Esophagus muscularis mucosa (tissue), 4 donors: ENCODE measurements around the gene HMGA1. TPM values are rescaled to one million over a fixed set of nuclear protein-coding genes. Genes with fewer than 3 reads are reported as not detected.

Source experiments
- DNase-seq: peaks from one replicate; pipeline ENCODE4 v3.0.0-alpha.2; 2017; ENCODE audit errors: extremely low spot score
- H3K27ac ChIP-seq, 4 donors: fragments of 200-600 bp; sonication (generic); replicated peaks in 1 of 4; 1 replicate in 3 of 4; 2 replicates in 1 of 4; pipeline ENCODE4 v1.5.1; 2016 to 2019; ENCODE audit warnings: mild to moderate bottlenecking in 1 of 4
- H3K27me3 ChIP-seq, 4 donors: fragments of 200-600 bp; sonication (generic); one replicate each; pipeline versions ENCODE4 v1.5.1 to v1.6.0; 2016 to 2019
- H3K36me3 ChIP-seq, 4 donors: fragments of 200-600 bp; sonication (generic); one replicate each; pipeline ENCODE4 v1.5.1; 2016 to 2019
- H3K4me1 ChIP-seq, 4 donors: fragments of 200-600 bp; sonication (generic); one replicate each; pipeline ENCODE4 v1.5.1; 2016 to 2019
- H3K4me3 ChIP-seq, 4 donors: fragments of 200-600 bp; sonication (generic); 1 replicate in 2 of 4; 2 replicates in 2 of 4; pipeline ENCODE4 v1.5.1; 2016 to 2019; ENCODE audit warnings: mild to moderate bottlenecking in 4 of 4, moderate library complexity in 1 of 4
- H3K9me3 ChIP-seq, 4 donors: fragments of 200-600 bp; sonication (generic); 1 replicate in 3 of 4; 2 replicates in 1 of 4; pipeline ENCODE4 v1.5.1; 2016 to 2019
- EP300 ChIP-seq: sonication (generic); formaldehyde crosslinking; IDR thresholded peaks from one replicate; pipeline ENCODE4 v1.6.1; 2017; ENCODE audit warnings: antibody characterized with exemption
- POLR2A ChIP-seq: fragments of 450-650 bp; IDR thresholded peaks from one replicate; pipeline ENCODE4 v1.6.1; 2017; ENCODE audit warnings: antibody characterized with exemption, moderate library complexity, mild to moderate bottlenecking, low read depth
- POLR2AphosphoS5 ChIP-seq, 2 donors: sonication (generic); formaldehyde crosslinking; IDR thresholded peaks; one replicate each; pipeline ENCODE4 v1.6.1; 2017; ENCODE audit warnings: antibody characterized with exemption in 2 of 2
- WGBS: methylation state at CpG from one replicate; pipeline ENCODE4 v1.1.5; 2018; 5-methylcytosine and 5-hydroxymethylcytosine counted together
- intact Hi-C: fragments of 100-400 bp; cut with DNase I; formaldehyde crosslinking; loops from one replicate; pipeline ENCODE4 v1.15.1; 2023
- total RNA-seq, 4 donors: library from RNA; depleted of rRNA; stranded (reverse); fragments of >200 nt; gene quantifications; one replicate each; pipeline versions ENCODE4 v1.1.0 to v1.2.1, GENCODE V29; 2016
- TF ChIP-seq, protein P1 (sequence below), 3 experiments: fragments of 200-600 bp in 2 of 3; fragments of 450-650 bp in 1 of 3; sonication (generic) in 2 of 3; IDR thresholded peaks; one replicate each; pipeline ENCODE4 v1.5.1; 2017 to 2019; ENCODE audit warnings: antibody characterized with exemption in 3 of 3, mild to moderate bottlenecking in 2 of 3, moderate library complexity in 1 of 3

The HMGA1 gene
- total RNA-seq, 4 donors from 2014 or later = 8.3 to 27.2 (median 17.5) TPM

GRCh38 chr6:34223381-34223955 is 13.2 kb upstream of the HMGA1 start:
- Histone ChIP-seq H3K27me3 (no peaks in the 10 kb centered on the region), H3K9me3 (no peaks in the 10 kb centered on the region), H3K4me3 (peak overlapping the region; percentile 69 to 77 (median 74)), H3K36me3 (no peaks in the 10 kb centered on the region), H3K4me1 (peaks cover 9 to 18% (median 15%) of the 10 kb centered on the region in 4 donors), H3K27ac (peak overlapping the region; percentile 76 to 96 (median 94))
- intact Hi-C loops = no loop called here
- no peak for DNase-seq
- TF ChIP-seq POLR2A = no peak
- TF ChIP-seq EP300 = no peak
- TF ChIP-seq, protein P1, sequence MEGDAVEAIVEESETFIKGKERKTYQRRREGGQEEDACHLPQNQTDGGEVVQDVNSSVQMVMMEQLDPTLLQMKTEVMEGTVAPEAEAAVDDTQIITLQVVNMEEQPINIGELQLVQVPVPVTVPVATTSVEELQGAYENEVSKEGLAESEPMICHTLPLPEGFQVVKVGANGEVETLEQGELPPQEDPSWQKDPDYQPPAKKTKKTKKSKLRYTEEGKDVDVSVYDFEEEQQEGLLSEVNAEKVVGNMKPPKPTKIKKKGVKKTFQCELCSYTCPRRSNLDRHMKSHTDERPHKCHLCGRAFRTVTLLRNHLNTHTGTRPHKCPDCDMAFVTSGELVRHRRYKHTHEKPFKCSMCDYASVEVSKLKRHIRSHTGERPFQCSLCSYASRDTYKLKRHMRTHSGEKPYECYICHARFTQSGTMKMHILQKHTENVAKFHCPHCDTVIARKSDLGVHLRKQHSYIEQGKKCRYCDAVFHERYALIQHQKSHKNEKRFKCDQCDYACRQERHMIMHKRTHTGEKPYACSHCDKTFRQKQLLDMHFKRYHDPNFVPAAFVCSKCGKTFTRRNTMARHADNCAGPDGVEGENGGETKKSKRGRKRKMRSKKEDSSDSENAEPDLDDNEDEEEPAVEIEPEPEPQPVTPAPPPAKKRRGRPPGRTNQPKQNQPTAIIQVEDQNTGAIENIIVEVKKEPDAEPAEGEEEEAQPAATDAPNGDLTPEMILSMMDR (IDR thresholded peaks at IDR 0.05) = no peak
- no peak for TF ChIP-seq POLR2AphosphoS5 (IDR thresholded peaks at IDR 0.05)
- WGBS = 17% methylated on average over 16 of the region's 16 CpGs

DNA sequence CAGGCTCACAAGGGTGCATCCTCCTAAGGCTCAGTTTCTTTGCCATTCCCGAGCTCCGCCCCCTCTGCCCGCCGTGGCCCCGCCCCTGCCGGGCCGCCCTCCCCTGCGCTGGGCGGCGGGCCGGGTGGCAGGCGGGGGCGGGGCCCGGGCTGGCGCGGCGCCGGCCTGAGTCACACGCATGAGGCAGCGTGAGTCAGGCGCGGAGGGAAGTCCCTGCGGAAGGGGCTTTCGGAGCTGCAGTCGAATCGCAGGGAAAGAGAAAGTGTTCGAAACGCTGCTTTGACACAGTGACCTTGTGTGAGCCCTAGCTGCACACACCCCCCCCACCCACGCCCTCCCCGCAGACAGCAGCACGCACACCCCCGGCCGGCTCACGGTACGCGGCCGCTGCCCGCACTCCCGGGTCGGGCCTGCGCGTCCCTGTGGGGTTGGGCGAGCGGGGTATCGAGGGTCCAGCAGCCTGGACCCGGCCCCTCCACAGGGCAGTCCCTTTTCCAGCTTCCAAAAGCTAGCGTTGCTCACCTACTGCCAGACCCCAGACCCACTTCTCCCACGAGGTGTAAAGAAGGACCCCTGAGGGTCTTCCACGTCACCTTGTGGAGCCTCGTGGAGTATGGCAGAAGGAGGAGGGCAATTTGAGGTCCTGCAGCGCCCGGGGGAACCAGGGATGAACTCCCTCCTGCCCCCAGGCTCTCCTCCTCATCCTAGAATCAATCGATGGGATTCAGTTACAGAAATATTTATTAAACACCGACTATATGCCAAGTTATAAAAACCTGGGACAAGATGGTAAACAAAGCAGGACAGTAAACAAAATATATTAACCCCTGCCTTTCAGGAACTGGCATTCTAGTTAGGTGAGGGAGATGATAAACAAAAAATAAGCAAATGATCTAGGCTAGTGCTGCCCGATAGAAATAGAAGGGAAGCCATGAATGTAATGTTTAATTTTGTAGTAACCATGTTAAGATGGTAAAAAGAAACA is 12.4 kb upstream of the HMGA1 start:
- DNase-seq = peak; percentile 97
- 4% methylated on average over 25 of the region's 55 CpGs for WGBS

GRCh38 chr6:34225551-34225950 is 11.1 kb upstream of the HMGA1 start:
- no peak overlapping the region for H3K27ac ChIP-seq

More for the DNA sequence above, 12.4 kb upstream of the HMGA1 start:
- H3K9me3 ChIP-seq = no peaks in the 10 kb centered on the region
- H3K36me3 ChIP-seq = no peaks in the 10 kb centered on the region
- TF ChIP-seq POLR2A (no peak), POLR2AphosphoS5 (IDR thresholded peaks at IDR 0.05) (peak; percentile 91 to 93)
- TF ChIP-seq, protein P1 (IDR thresholded peaks at IDR 0.05) = no peak
- peak overlapping the region; percentile 93 to 96 (median 94) for H3K27ac ChIP-seq
- H3K27me3 ChIP-seq = no peaks in the 10 kb centered on the region
- intact Hi-C loops = no loop called here
- H3K4me3 ChIP-seq = peak overlapping the region; percentile 69 to 77 (median 74)
- peaks cover 9 to 18% (median 15%) of the 10 kb centered on the region in 4 donors for H3K4me1 ChIP-seq

DNA sequence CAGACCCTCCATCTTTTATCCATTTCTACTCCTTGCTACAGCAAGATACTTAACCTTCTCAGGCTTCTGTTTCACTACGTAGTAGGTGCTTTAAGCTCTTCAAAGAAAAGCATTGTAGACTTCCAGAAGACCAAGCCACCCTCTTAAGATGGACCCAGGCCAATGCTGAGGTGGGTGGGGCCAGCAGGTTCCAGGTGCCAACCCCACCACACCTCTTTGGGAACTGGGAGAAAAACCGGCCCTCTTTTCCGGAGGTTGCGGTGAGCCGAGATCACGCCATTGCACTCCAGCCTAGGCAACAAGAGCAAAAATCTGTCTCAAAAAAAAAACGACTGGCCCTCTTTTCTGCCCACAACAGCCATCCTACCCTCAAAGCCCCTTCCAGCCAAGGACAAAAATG is 10.6 kb upstream of the HMGA1 start:
- Histone ChIP-seq H3K27ac (no peak overlapping the region), H3K27me3 (no peaks in the 10 kb centered on the region), H3K4me3 (no peak overlapping the region), H3K36me3 (no peaks in the 10 kb centered on the region), H3K4me1 (peaks cover 9 to 18% (median 15%) of the 10 kb centered on the region in 4 donors), H3K9me3 (no peaks in the 10 kb centered on the region)
- 82% methylated on average over 7 of the region's 7 CpGs for WGBS
- intact Hi-C loops = no loop called here
- TF ChIP-seq, protein P1 (IDR thresholded peaks at IDR 0.05) = no peak
- DNase-seq = no peak

More at GRCh38 chr6:34225551-34225950, 11.1 kb upstream of the HMGA1 start:
- no peaks in the 10 kb centered on the region for H3K27me3 ChIP-seq
- no peak overlapping the region for H3K4me3 ChIP-seq
- no peak for TF ChIP-seq POLR2A
- no peak for TF ChIP-seq EP300
- no peak for TF ChIP-seq POLR2AphosphoS5 (IDR thresholded peaks at IDR 0.05)
- TF ChIP-seq, protein P1 (IDR thresholded peaks at IDR 0.05) = no peak
- H3K9me3 ChIP-seq = no peaks in the 10 kb centered on the region
- no peaks in the 10 kb centered on the region for H3K36me3 ChIP-seq
- WGBS = 92% methylated on average over 5 of the region's 5 CpGs
- peaks cover 9 to 18% (median 15%) of the 10 kb centered on the region in 4 donors for H3K4me1 ChIP-seq
- intact Hi-C loops = no loop called here
- no peak for DNase-seq
